Inflammatory macrophage treated with lipopolysaccharide for 4 hours (primary cell): ENCODE measurements around the gene GOSR2.
"Not testable (repeated sequence)": the region's sequence is repeated elsewhere in the genome, so short reads cannot be mapped to it uniquely, and the experiment has no call there.

Experiments used
- DNase-seq: peaks from one replicate; pipeline ENCODE4 v3.0.0-alpha.2; 2020

Gene GOSR2

GRCh38 chr17:46968224-46968834, 45.4 kb downstream of the GOSR2 start:
- no peak for DNase-seq

- DNase-seq: no peak
These were observed 45.9 kb downstream of the GOSR2 start for GRCh38 chr17:46968896-46969295.

DNA sequence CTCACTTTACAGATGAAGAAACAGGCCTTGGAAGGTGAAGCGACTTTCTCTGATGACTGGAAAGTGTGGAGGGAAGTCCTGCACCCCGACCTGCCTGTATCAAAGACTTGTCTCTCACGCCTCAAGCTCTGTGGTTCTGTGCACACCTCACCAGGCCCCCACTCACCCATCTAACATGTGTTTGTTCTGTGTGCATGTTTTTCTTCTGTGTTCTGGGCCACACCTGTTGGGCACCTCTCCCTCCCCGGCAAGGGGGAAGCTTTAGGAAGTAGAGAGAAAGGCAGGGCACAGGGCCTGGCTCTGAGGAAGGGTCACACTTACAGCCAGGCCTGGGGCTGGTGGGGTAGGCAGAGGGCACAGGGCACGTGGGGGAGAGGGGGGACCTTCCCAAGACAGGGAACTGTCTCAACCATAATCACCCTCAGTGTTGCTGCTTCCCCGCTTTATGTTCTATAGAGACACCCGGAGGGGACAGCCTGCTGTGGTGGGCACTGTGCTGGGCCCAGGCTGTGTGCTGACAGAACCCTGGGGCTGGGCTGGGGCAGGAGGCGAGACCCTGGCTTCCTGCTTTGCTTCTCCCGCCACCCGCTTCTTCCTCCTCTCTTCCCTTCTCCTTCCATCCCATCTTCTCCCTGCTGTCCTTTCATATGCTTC, 48.8 kb downstream of the GOSR2 start:
- DNase-seq: no peak

- DNase-seq: no peak
These were observed 49.4 kb downstream of the GOSR2 start for GRCh38 chr17:46972346-46972745.

GRCh38 chr17:46974086-46974485, 51.1 kb downstream of the GOSR2 start:
- no peak for DNase-seq

DNA sequence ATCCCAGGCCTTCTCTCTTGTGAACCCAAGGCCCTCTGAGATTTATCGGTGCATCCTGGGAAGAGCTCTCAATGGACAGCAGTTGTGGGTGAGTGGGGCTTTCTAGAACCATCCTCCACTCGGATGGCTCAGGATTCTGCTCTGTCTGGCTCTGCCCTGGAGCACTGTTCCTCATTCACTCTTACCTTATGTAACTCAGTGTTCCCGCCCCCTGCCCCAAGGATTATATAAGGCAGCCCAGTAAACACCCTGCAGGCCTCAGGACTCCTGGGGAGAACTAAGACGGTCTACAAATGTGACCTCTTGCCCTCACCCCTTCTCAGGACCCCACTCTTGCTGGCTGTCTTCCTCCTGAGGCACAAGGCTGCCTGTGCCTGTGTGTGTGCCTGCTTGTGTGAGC, 52.3 kb downstream of the GOSR2 start:
- no peak for DNase-seq

- DNase-seq: no peak
These were observed 53.8 kb downstream of the GOSR2 start for GRCh38 chr17:46976626-46977270.

GRCh38 chr17:46977348-46977747, 54.4 kb downstream of the GOSR2 start:
- no peak for DNase-seq

- no peak for DNase-seq
These were observed 55.0 kb downstream of the GOSR2 start for GRCh38 chr17:46977750-46978488.

DNA sequence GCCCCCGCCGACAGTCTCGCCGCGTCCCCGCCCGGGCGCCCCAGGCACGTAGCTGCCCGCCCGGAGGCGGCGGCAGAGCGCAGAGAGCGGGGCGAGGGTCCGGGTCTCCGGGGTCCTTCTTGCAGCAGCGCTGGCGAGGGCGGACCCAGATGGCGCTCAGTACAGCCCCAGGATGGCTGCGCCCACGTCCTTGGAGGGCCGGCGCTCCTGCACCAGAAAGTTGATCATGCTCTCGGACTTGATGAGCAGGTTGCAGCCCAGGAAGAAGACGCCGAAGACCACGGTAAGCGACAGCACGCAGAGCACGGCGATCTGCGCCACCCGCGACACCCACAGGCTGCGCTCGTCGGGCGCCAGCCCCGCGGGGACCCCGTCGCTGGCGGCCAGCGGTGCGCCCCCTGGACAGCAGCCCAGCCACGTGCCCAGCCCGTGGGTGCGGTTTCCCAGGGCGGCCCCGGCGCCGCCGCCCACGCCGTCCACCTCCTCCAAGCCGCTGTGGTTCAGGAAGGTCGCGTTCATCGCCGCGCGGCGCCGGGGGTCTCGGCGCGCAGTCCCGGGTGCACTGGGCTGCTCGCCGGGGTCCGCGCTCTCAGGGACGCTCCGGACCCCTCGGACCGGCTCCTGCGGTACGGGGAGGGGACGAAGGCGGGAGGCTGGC, 55.7 kb downstream of the GOSR2 start:
- DNase-seq: no peak

DNA sequence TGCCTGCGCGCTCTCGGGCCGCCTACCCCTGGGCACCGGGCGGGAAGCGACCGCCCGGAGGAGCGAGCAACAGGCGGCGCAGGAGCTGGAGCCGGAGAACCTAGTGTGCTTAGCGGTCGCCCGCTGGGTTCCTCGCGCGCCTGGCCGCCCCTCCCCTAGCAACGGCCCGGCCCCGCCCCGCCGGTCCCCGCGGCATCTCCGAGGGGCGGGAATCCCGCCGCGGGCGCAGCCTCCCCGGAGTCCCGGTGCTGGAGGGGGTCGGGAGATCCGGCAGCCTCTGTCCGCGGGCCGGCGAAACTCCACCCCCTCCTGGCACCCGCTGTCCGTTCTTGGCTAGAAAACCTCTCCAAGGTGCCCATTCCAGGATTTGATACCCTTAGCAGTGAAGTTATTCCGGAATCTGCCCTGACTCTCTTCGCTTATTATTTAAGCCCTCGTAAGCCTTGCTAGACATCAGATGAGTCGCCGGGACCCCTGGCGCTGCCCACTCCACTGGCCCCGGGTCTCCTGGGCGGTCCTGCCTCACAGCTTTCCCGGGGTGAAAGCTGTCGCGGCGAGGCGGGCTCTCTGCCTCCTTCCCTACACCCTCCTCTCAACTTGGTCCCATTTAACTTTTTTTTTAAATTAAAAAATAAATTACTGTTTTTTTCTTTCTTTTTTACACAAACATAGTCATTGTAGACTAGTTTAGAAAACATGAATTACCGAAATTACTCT, 56.3 kb downstream of the GOSR2 start, which contains the start of gene RPRML:
Gene RPRML, minus strand, starts transcription at position 107 of the 717 bp plus-strand sequence. CDS start 246 bp downstream, outside the sequence.
- DNase-seq: peak; percentile 1

GRCh38 chr17:46982577-46982976, 59.6 kb downstream of the GOSR2 start:
- no peak for DNase-seq

DNA sequence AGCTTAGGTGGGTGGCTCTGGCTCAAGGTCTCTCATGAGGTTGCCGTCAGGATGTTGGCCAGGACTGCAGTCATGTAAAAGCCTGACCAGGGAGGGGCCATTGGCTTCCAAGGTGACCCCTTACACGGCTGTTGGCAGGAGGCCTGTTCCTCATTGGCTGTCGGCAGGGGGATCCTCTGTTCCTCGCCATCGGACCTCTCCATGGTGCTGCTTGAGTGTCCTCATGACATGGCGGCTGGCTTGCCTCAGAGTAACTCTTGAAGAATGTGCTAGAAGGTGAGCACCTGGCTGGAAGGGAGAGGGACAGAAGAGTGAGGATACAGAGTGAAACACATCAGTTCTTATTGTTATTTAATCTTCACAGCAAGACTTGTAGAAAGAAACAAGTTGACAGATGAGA, 60.8 kb downstream of the GOSR2 start:
- no peak for DNase-seq

- no peak for DNase-seq
These were observed 61.4 kb downstream of the GOSR2 start for GRCh38 chr17:46984341-46984740.

DNA sequence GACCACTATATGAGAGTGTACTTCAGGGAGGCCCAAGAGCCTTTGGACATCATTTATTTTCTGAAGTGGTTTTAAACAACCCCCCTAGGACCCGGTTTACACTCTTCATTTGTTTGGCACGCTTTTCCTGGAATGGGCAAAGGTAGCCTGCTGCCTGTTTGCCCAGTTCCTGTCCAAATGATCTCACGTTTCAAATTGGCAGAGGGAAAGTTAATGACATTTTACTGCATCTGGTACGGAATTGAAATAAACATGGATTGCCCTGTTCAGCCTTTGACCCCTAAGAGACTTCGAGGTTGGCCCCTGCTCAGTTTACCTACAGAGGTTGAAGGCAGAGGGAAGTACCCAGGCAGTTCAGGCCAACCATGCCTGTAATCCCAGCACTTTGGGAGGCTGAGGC, 61.9 kb downstream of the GOSR2 start:
- no peak for DNase-seq

DNA sequence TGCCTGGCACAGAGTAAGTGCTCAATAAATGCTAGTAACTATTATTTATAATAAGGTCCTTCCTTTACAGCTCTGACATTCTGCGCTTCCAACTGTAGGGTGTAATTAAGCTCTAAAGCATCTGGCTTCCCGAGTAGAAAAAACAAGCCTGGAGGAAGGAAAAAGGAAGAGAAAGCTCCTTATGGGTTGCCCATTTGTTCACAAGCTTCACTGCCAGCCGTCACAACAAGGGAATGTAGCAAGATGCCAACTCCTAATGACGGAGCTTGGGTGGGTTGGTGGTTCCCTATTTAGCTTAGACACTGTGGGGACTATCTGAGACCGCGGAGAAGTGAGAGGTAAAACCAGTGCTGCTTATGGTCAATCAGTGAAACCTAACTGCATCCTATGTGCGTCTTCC, 63.4 kb downstream of the GOSR2 start:
- DNase-seq: no peak

- DNase-seq: not testable (repeated sequence)
These were observed 65.0 kb downstream of the GOSR2 start for GRCh38 chr17:46987927-46988326.

DNA sequence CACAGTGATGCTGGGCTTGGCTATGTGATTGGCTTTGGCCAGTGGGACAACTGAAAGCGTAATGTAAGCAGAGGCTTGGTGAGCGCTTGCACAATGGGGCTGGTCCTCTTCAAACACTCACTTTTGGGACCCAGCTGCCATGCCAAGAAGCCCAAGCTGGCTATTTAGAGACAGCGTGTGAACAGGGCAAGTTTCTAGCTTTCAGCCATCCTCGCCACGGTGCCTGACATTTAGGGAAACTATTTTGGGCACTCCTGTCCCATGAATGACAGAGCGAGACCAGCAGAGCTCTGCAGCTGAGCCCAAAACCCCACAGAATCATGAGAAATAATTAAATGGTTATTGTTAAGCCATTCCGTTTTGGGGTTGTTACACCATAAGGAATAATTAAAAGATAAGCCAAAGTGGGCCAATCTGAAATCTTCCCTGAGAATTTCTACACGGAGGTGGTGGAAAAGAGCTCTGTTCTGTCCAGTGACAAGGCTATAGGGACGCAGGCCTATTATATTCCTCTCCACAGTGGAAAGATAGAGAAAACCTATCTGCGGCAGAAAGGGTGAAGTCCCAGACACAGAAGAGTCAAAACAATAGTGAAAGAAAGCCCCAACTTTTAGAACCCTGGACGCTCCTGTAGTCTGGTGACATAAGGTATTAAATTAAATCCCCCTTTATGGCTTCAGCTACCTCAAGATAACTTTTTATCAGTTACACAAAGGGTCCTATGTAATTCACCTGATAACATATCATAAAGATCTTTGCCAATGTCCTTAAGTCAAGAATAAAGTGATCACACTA, 66.9 kb downstream of the GOSR2 start:
- DNase-seq: no peak

GRCh38 chr17:46991617-46992016, 68.7 kb downstream of the GOSR2 start:
- no peak for DNase-seq
